Osteocyte (in vitro differentiated cells): Measurements from ENCODE around the gene KLHL3. TPM values are rescaled to one million over a fixed set of nuclear protein-coding genes. Genes with fewer than 3 reads are reported as not detected.

ENCODE experiments used
- DNase-seq: peaks from one replicate; pipeline ENCODE4 v3.0.0; 2021; ENCODE audit warnings: mixed read lengths; ENCODE audit not compliant: unreplicated experiment; ENCODE audit errors: extremely low spot score
- H3K27ac Mint-ChIP-seq: one replicate; pipeline ENCODE4 v1.8.0; 2021; ENCODE audit warnings: mild to moderate bottlenecking, mixed read lengths; ENCODE audit not compliant: unreplicated experiment
- H3K27me3 Mint-ChIP-seq: one replicate; pipeline ENCODE4 v1.8.0; 2021; ENCODE audit warnings: mixed read lengths; ENCODE audit not compliant: unreplicated experiment
- H3K36me3 Mint-ChIP-seq: one replicate; pipeline ENCODE4 v1.8.0; 2021; ENCODE audit warnings: mixed read lengths; ENCODE audit not compliant: unreplicated experiment
- H3K4me1 Mint-ChIP-seq: one replicate; pipeline ENCODE4 v1.8.0; 2021; ENCODE audit warnings: mixed read lengths; ENCODE audit not compliant: unreplicated experiment
- H3K4me3 Mint-ChIP-seq: one replicate; pipeline ENCODE4 v1.8.0; 2021; ENCODE audit warnings: mild to moderate bottlenecking, moderate library complexity, mixed read lengths; ENCODE audit not compliant: unreplicated experiment
- H3K9me3 Mint-ChIP-seq: one replicate; pipeline ENCODE4 v1.8.0; 2021; ENCODE audit warnings: mixed read lengths; ENCODE audit not compliant: unreplicated experiment
- CTCF ChIP-seq: fragments of 200-600 bp; sonication (generic); IDR thresholded peaks from 2 replicates; pipeline ENCODE4 v1.5.0; 2021; ENCODE audit warnings: antibody characterized with exemption, mild to moderate bottlenecking, moderate library complexity
- total RNA-seq: library from RNA; stranded (reverse); gene quantifications from 2 replicates; pipeline ENCODE4 v1.2.1, GENCODE V29; 2021

KLHL3 gene
- total RNA-seq, 1 donor from 2014 or later, result 3.1 TPM

GRCh38 chr5:137681191-137681590 lies 54.7 kb downstream of the KLHL3 start:
- Mint-ChIP-seq H3K27me3 (no peaks in the 10 kb centered on the region), H3K36me3 (no peaks in the 10 kb centered on the region), H3K27ac (no peak overlapping the region), H3K9me3 (no peaks in the 10 kb centered on the region), H3K4me1 (peaks cover 4% of the 10 kb centered on the region), H3K4me3 (no peak overlapping the region)
- no peak for DNase-seq
- no peak for TF ChIP-seq CTCF

- H3K27ac Mint-ChIP-seq, result no peak overlapping the region
- no peaks in the 10 kb centered on the region for H3K27me3 Mint-ChIP-seq
- H3K9me3 Mint-ChIP-seq, result no peaks in the 10 kb centered on the region
- no peak for DNase-seq
- no peaks in the 10 kb centered on the region for H3K36me3 Mint-ChIP-seq
- no peak overlapping the region for H3K4me3 Mint-ChIP-seq
- no peak for TF ChIP-seq CTCF
- H3K4me1 Mint-ChIP-seq, result peaks cover 4% of the 10 kb centered on the region
Measured at GRCh38 chr5:137679910-137680309, 56.0 kb downstream of the KLHL3 start.

- Mint-ChIP-seq H3K27ac (no peak overlapping the region), H3K36me3 (no peaks in the 10 kb centered on the region), H3K9me3 (no peaks in the 10 kb centered on the region), H3K4me3 (no peak overlapping the region), H3K27me3 (no peaks in the 10 kb centered on the region), H3K4me1 (peaks cover 4% of the 10 kb centered on the region)
- no peak for DNase-seq
- TF ChIP-seq CTCF, result no peak
Measured at GRCh38 chr5:137679195-137679594, 56.7 kb downstream of the KLHL3 start.

GRCh38 chr5:137672881-137673280 lies 63.0 kb downstream of the KLHL3 start:
- H3K36me3 Mint-ChIP-seq, result no peaks in the 10 kb centered on the region
- no peak for DNase-seq
- no peak overlapping the region for H3K4me3 Mint-ChIP-seq
- no peak for TF ChIP-seq CTCF
- H3K9me3 Mint-ChIP-seq, result no peaks in the 10 kb centered on the region
- H3K27me3 Mint-ChIP-seq, result no peaks in the 10 kb centered on the region
- no peaks in the 10 kb centered on the region for H3K4me1 Mint-ChIP-seq
- H3K27ac Mint-ChIP-seq, result no peak overlapping the region

- no peak for DNase-seq
- Mint-ChIP-seq H3K27me3 (no peaks in the 10 kb centered on the region), H3K4me1 (no peaks in the 10 kb centered on the region), H3K9me3 (no peaks in the 10 kb centered on the region), H3K36me3 (no peaks in the 10 kb centered on the region), H3K27ac (no peak overlapping the region), H3K4me3 (no peak overlapping the region)
- no peak for TF ChIP-seq CTCF
Measured at GRCh38 chr5:137672001-137672400, 63.9 kb downstream of the KLHL3 start.
